GM10248 (cell line): ENCODE data around the gene DTX3.

Experiments
- CTCF ChIA-PET: fragments of 300-600 bp; sonication (Branson Sonifier 250); formaldehyde crosslinking; extraction: SDS; loops from one replicate; lab custom pipeline; 2021; ENCODE audit warnings: antibody characterized with exemption; lab: Yijun Ruan, JAX
- POLR2A ChIA-PET: fragments of 350-650 bp; sonication (Branson Sonifier 250); formaldehyde crosslinking; extraction: SDS; loops from one replicate; lab custom pipeline; 2020; ENCODE audit warnings: antibody characterized with exemption; lab: Yijun Ruan, JAX
- DNase-seq: peaks from one replicate; pipeline ENCODE4 v3.0.0; 2012; ENCODE audit errors: extremely low spot score
- CTCF ChIP-seq: IDR thresholded peaks from 2 replicates; pipeline ENCODE4 v1.5.1; 2012; ENCODE audit warnings: mild to moderate bottlenecking, low read depth; ENCODE audit errors: extremely low read depth, missing control alignments, control extremely low read depth

DTX3 gene

DNA sequence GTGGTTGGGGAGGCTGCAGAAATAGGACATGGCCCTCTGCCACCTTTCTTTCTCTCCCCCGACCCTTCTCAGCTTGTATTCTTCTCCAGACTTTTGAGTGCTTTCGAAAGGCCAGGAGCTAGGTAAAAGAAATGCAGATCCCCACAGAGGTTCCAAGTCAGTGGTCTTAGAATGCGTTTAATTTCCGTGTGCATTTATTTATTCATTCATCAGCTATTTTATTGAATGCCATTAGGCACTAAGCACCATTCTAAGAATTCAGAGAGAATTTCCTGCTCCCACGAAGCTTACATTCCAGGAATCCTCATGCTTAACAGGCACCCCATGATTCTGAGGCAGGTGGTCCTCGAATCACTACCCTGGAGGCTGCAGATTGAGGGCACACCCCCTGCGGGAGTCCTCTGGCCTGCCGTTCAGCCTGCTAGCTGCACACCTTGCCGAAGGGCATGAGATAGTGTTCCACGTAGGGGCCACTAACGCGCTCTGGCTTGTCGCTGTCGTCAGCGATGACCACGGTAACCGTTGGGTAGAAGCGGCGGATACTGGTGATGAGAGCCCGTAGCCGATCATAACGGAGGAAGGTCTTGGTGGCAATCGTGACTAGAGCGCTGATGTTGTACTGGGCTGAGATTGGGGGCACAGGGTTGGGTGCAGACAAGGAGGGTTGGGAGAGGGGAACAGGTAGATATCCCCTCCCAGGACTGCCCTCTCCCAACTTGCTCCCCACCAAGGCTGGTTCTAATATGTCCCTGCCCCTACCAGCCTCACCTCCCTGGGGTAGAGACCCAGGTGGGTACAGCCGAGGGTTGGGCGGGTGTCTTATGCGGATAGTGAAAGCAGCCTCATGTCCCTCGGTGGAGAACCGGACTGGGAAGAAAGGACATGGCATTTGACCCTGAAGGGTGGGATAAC, 23.9 kb downstream of the DTX3 start:
- DNase-seq = no peak
- ChIA-PET CTCF (interaction anchor here (1.1 to 2.4 kb wide), 4 partner anchors 12 to 45 kb away, joined by 3 to 10 read pairs (median 6); no protein-coding TSS in a partner anchor), POLR2A (no interaction called here)
- TF ChIP-seq CTCF = no peak

DNA sequence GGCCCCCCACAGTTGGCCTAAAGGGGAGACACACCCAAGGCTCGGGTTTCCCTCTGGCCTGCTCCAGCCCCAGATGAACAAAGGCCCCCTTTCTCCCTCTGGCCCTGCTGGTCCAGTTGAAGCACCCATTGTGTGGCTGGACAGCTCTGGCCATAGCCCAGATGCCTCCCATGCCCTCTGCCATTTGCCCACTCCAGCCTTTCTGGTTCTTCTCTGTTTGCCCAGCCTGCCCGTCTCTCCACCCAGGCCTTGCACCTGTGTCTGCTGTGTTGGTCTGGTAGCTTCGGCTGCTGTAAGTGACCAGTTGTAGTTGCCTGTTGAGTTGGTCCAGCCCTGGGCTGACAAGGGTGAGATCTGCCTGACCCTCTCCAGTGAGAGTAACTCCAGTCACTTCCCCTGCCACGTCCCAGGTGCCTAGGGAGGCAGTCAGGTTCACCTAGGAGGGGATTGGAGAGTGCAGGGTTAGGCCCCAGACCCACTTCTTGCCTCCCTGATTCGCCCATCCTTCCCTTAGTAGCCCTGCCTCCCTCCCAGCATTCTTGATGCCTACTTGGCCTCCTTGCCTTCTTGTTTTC, 25.4 kb downstream of the DTX3 start:
- no peak for DNase-seq
- ChIA-PET POLR2A (interaction anchor here (0.9 kb wide), 1 partner anchor 18 kb away, joined by 3 read pairs; the partner anchor contains the start of gene ARHGEF25), CTCF (interaction anchor here (1.1 to 5.9 kb wide), 7 partner anchors 8 to 56 kb away, joined by 3 to 71 read pairs (median 4); partner anchors contain the start of gene ARHGEF25)
- TF ChIP-seq CTCF = no peak

DNA sequence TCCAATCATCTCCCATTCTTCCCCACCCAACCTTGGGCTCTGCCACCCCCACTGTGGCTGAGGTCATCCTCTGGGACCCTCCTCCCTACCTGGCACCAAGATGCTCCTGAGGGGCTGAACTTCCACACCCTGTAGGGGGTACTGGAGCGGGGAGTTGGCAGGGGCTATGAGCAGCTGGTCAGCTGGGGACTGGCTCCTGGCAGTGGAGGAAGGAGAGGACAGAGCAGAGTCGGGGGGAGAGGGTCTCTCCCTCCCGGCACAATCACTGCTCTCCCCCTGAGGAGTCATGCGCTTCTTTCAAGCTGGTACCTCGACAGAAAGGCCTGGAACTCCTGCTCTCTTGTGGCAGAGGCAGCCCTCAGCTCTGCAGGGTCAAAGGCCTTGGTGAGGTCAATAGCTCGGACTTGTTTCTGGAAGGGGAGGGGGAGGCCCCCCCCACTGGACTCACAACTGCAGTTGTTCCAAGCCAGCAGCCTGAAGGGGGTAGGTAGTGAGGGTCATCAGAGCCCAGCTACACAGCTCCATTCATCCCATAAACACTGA, 26.3 kb downstream of the DTX3 start:
- no peak for DNase-seq
- ChIA-PET POLR2A (no interaction called here), CTCF (interaction anchor here (0.8 to 5.9 kb wide), 7 partner anchors 9 to 57 kb away, joined by 3 to 71 read pairs (median 4); partner anchors contain the start of gene ARHGEF25)
- no peak for TF ChIP-seq CTCF

DNA sequence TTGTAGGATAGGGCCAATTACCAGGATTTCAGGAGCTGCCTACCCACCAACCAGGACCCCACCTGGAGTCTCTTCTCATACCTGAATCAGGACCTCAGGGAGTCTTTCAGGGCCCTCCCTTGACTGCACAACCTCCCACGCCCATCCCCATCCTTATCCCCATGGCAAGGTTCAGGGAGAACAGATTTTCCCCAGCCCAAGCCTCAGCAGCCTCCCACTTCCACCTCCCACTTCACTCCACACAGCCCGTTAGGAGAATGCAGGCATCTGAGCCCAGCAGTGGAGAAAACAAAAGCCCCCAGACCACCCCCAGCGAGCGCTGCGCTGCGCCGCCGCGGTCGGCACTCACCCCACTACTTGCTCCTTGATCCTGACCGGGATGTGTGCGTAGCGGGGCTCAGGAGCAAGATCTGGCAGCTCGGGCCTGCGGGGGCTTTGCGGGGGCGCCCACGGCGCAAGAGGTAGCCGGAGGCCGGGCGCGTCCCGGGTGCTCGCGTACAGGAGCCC, 27.0 kb downstream of the DTX3 start:
- POLR2A ChIA-PET = no interaction called here
- DNase-seq = no peak
- TF ChIP-seq CTCF = no peak

DNA sequence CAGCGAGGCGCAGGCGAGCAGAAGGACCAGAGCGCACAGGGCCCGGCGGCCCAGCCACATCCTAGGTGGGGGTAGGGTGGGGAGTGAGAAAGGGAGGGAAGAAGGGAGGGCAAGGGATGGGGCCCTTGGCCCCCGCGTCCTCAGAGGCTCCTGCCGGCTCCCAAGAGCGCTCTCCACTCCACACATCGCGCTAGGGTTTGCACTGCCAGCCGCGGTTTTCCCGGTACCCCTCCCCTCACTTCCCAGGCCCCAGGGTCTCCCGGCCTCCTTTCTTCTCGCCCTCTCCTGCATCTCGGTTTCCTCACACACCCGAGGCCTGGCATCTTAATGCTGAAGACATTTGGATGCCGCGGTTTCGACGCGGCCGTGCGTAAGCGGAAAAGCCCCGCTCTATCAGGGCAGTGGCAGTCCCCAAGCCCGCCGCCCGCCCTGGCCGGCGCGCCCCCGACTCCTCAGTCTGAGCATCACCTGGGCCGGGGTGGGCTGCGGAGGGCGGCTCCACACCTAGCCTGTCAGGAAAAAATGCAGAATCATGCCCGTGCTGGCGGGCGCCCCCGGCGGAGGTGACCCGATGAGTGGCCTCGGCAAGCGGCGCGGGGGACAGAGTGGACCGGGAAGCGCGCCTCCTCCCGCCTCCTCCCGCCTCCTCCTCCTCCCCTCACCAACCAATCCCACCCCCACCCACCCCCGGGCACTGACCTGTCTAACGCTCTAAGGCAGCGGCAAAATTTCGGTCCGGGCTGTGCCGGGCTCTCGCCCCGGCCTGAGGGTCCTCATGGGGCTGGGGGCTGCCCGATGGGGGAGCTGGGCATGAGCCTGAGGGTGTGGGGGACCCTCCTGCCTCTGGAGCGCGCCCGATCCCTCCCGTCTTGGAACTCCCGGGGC, 27.7 kb downstream of the DTX3 start:
- DNase-seq = peak; percentile 28
- ChIA-PET CTCF (interaction anchor here (0.7 to 5.9 kb wide), 28 partner anchors 8 to 233 kb away, joined by 3 to 71 read pairs (median 5); partner anchors contain the start of genes ARHGAP9, ARHGEF25, OS9 and PIP4K2C), POLR2A (no interaction called here)
- peak; percentile 14 for TF ChIP-seq CTCF

More for the DNA sequence above, 27.0 kb downstream of the DTX3 start:
- CTCF ChIA-PET = interaction anchor here (1.2 to 5.9 kb wide), 5 partner anchors 10 to 57 kb away, joined by 3 to 71 read pairs (median 5); partner anchors contain the start of gene ARHGEF25
